T-helper 2 cell treated with Interferon-gamma antibody and Interleukin-4, amounts not matched to agents 5 μg/mL and 100 μg/mL, for 36 hours (primary cell): ENCODE results near the gene MFAP1.
"Not testable (repeated sequence)": the region's sequence is repeated elsewhere in the genome, so short reads cannot be mapped to it uniquely, and the experiment has no call there.

Source experiments
- DNase-seq: peaks from one replicate; pipeline ENCODE4 v3.0.0; 2021; ENCODE audit warnings: low spot score
- H3K27ac Mint-ChIP-seq: one replicate; pipeline ENCODE4 v1.8.0; 2021; ENCODE audit warnings: mild to moderate bottlenecking, mixed read lengths
- H3K27me3 Mint-ChIP-seq: one replicate; pipeline ENCODE4 v1.8.0; 2021; ENCODE audit warnings: low read depth, mixed read lengths
- H3K36me3 Mint-ChIP-seq: one replicate; pipeline ENCODE4 v1.8.0; 2021; ENCODE audit warnings: low read depth, mixed read lengths
- H3K4me1 Mint-ChIP-seq: one replicate; pipeline ENCODE4 v1.8.0; 2021; ENCODE audit warnings: low read depth, mixed read lengths
- H3K4me3 Mint-ChIP-seq: one replicate; pipeline ENCODE4 v1.8.0; 2022; ENCODE audit warnings: mild to moderate bottlenecking, moderate library complexity, mixed read lengths
- H3K9me3 Mint-ChIP-seq: one replicate; pipeline ENCODE4 v1.8.0; 2021; ENCODE audit warnings: mixed read lengths

Gene MFAP1

GRCh38 chr15:43830691-43831275, 6.3 kb upstream of the MFAP1 start:
- peaks cover 53% of the 10 kb centered on the region for H3K36me3 Mint-ChIP-seq
- H3K4me1 Mint-ChIP-seq: peaks cover 28% of the 10 kb centered on the region
- H3K9me3 Mint-ChIP-seq: not testable (repeated sequence)

GRCh38 chr15:43829951-43830540, 5.6 kb upstream of the MFAP1 start:
- not testable (repeated sequence) for DNase-seq, H3K9me3 Mint-ChIP-seq, H3K27me3 Mint-ChIP-seq
- Mint-ChIP-seq H3K4me3 (peak overlapping the region; percentile 97), H3K36me3 (peaks cover 49% of the 10 kb centered on the region), H3K27ac (peak overlapping the region; percentile 65), H3K4me1 (peaks cover 28% of the 10 kb centered on the region)

More at GRCh38 chr15:43830691-43831275, 6.3 kb upstream of the MFAP1 start:
- not testable (repeated sequence) for H3K27me3 Mint-ChIP-seq, DNase-seq, H3K27ac Mint-ChIP-seq
- H3K4me3 Mint-ChIP-seq: peak overlapping the region; percentile 58

GRCh38 chr15:43828061-43828657, 3.7 kb upstream of the MFAP1 start:
- H3K9me3 Mint-ChIP-seq: peaks cover 5% of the 10 kb centered on the region
- peaks cover 35% of the 10 kb centered on the region for H3K4me1 Mint-ChIP-seq
- H3K27me3 Mint-ChIP-seq: no peaks in the 10 kb centered on the region
- peak overlapping the region; percentile 99 for H3K27ac Mint-ChIP-seq
- H3K4me3 Mint-ChIP-seq: peak overlapping the region; percentile 97
- peak; percentile 22 for DNase-seq
- H3K36me3 Mint-ChIP-seq: peaks cover 46% of the 10 kb centered on the region

GRCh38 chr15:43826508-43827341, 2.2 kb upstream of the MFAP1 start, which contains the start of gene WDR76:
WDR76 (plus strand) TSS chr15:43827002; CDS start chr15:43827033, 31 bp downstream.
- no peaks in the 10 kb centered on the region for H3K27me3 Mint-ChIP-seq
- peaks cover 5% of the 10 kb centered on the region for H3K9me3 Mint-ChIP-seq
- H3K4me3 Mint-ChIP-seq: peak within 1 kb of the TSS; percentile 97
- peaks cover 34% of the 10 kb centered on the region for H3K4me1 Mint-ChIP-seq
- H3K36me3 Mint-ChIP-seq: peaks cover 41% of the 10 kb centered on the region
- peak; percentile 87 for DNase-seq
- peak within 1 kb of the TSS; percentile 99 for H3K27ac Mint-ChIP-seq

GRCh38 chr15:43826029-43826507, 1.6 kb upstream of the MFAP1 start:
- peaks cover 41% of the 10 kb centered on the region for H3K36me3 Mint-ChIP-seq
- no peaks in the 10 kb centered on the region for H3K27me3 Mint-ChIP-seq
- peak overlapping the region; percentile 97 for H3K4me3 Mint-ChIP-seq
- DNase-seq: no peak
- peaks cover 36% of the 10 kb centered on the region for H3K4me1 Mint-ChIP-seq
- H3K27ac Mint-ChIP-seq: peak overlapping the region; percentile 99
- H3K9me3 Mint-ChIP-seq: peaks cover 5% of the 10 kb centered on the region

GRCh38 chr15:43825305-43825704, 815 bp upstream of the MFAP1 start:
- not testable (repeated sequence) for DNase-seq, H3K9me3 Mint-ChIP-seq, H3K27me3 Mint-ChIP-seq
- Mint-ChIP-seq H3K36me3 (peaks cover 41% of the 10 kb centered on the region), H3K4me3 (peak overlapping the region; percentile 18), H3K27ac (peak overlapping the region; percentile 99), H3K4me1 (peaks cover 36% of the 10 kb centered on the region)

GRCh38 chr15:43821505-43821904, 3.0 kb downstream of the MFAP1 start:
- Mint-ChIP-seq H3K9me3 (peaks cover 5% of the 10 kb centered on the region), H3K27ac (peak overlapping the region; percentile 61), H3K27me3 (no peaks in the 10 kb centered on the region), H3K4me1 (peaks cover 21% of the 10 kb centered on the region), H3K36me3 (peaks cover 25% of the 10 kb centered on the region), H3K4me3 (peak overlapping the region; percentile 52)
- no peak for DNase-seq

GRCh38 chr15:43815064-43815463, 9.4 kb downstream of the MFAP1 start:
- H3K4me1 Mint-ChIP-seq, DNase-seq, H3K4me3 Mint-ChIP-seq, H3K27me3 Mint-ChIP-seq, H3K9me3 Mint-ChIP-seq: not testable (repeated sequence)
- Mint-ChIP-seq H3K36me3 (peaks cover 51% of the 10 kb centered on the region), H3K27ac (peak overlapping the region; percentile 17)

GRCh38 chr15:43808960-43809678, 15.4 kb downstream of the MFAP1 start:
- no peaks in the 10 kb centered on the region for H3K27me3 Mint-ChIP-seq
- no peak for DNase-seq
- H3K36me3 Mint-ChIP-seq: peaks cover 63% of the 10 kb centered on the region
- H3K9me3 Mint-ChIP-seq: no peaks in the 10 kb centered on the region
- no peak overlapping the region for H3K4me3 Mint-ChIP-seq
- H3K4me1 Mint-ChIP-seq: peaks cover 9% of the 10 kb centered on the region
- H3K27ac Mint-ChIP-seq: no peak overlapping the region

GRCh38 chr15:43808435-43808950, 16.0 kb downstream of the MFAP1 start:
- Mint-ChIP-seq H3K27ac (no peak overlapping the region), H3K4me3 (no peak overlapping the region), H3K27me3 (no peaks in the 10 kb centered on the region), H3K4me1 (peaks cover 9% of the 10 kb centered on the region), H3K9me3 (no peaks in the 10 kb centered on the region), H3K36me3 (peaks cover 61% of the 10 kb centered on the region)
- DNase-seq: no peak

GRCh38 chr15:43802676-43803075, 21.8 kb downstream of the MFAP1 start:
- not testable (repeated sequence) for H3K27ac Mint-ChIP-seq

GRCh38 chr15:43800286-43801141, 24.0 kb downstream of the MFAP1 start, which contains the start of gene HYPK:
HYPK (plus strand) TSS chr15:43800599; CDS start chr15:43800623, 24 bp downstream.
- peak; percentile 87 for DNase-seq
- H3K4me1 Mint-ChIP-seq: peaks cover 26% of the 10 kb centered on the region
- H3K9me3 Mint-ChIP-seq: no peaks in the 10 kb centered on the region
- peak within 1 kb of the TSS; percentile 98 for H3K27ac Mint-ChIP-seq
- peaks cover 63% of the 10 kb centered on the region for H3K36me3 Mint-ChIP-seq
- no peaks in the 10 kb centered on the region for H3K27me3 Mint-ChIP-seq
- peak within 1 kb of the TSS; percentile 98 for H3K4me3 Mint-ChIP-seq

More at GRCh38 chr15:43802676-43803075, 21.8 kb downstream of the MFAP1 start:
- not testable (repeated sequence) for H3K27me3 Mint-ChIP-seq, H3K9me3 Mint-ChIP-seq, DNase-seq, H3K4me3 Mint-ChIP-seq
- H3K36me3 Mint-ChIP-seq: peaks cover 64% of the 10 kb centered on the region
- H3K4me1 Mint-ChIP-seq: peaks cover 24% of the 10 kb centered on the region
